BE2C (cell line): Measurements from ENCODE around the gene ABHD10.

Source experiments
- DNase-seq: peaks from one replicate; pipeline ENCODE4 v3.0.0-alpha.2; 2020
- H3K27me3 ChIP-seq: fragments of 250-450 bp; sonication (Bioruptor Pico); 2 replicates; pipeline ENCODE4 v1.5.1; 2020; ENCODE audit warnings: mild to moderate bottlenecking
- H3K36me3 ChIP-seq: fragments of 250-450 bp; sonication (Bioruptor Pico); 2 replicates; pipeline ENCODE4 v1.5.1; 2020; ENCODE audit warnings: mild to moderate bottlenecking
- H3K4me1 ChIP-seq: fragments of 250-450 bp; sonication (Bioruptor Pico); 2 replicates; pipeline ENCODE4 v1.5.1; 2020
- H3K4me3 ChIP-seq: 2 replicates; pipeline ENCODE4 v1.5.1; 2011; ENCODE audit warnings: low read depth, low read length
- H3K9me3 ChIP-seq: fragments of 250-450 bp; sonication (Bioruptor Pico); 2 replicates; pipeline ENCODE4 v1.5.1; 2020
- TF ChIP-seq, protein P1 (sequence below): IDR thresholded peaks from 2 replicates; pipeline ENCODE4 v1.5.1; 2012; ENCODE audit warnings: mild to moderate bottlenecking, low read depth, low read length

Gene ABHD10

DNA sequence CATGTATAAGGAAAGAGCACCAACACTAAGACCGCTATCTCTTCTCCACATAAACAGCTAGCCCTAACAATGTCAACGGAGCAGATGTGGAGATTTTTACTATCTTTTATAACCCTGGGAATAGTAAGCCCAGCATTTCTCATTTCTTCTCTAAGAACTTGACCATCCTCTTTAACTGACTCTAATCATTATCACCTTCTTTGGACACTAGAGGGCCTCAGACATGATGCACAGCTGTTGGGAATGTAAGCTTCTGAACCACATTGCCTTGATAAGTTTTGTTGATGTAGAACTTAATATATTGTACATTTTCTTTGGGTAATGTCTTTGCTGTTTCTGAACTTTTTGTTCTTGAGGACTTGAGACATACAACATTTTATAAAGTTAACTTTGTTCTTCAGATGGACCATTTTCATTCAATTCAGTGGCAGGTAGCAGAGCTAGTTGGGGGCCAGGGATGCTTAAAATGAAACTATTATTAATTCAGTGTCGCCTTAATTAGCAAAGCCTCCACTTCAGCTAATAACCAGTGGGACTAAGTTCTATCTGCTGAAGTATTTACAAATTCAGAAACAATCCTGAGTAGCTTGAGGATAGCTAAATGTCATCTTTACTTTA is 10.3 kb downstream of the ABHD10 start:
- Histone ChIP-seq H3K4me3 (no peak overlapping the region), H3K27me3 (no peaks in the 10 kb centered on the region), H3K36me3 (peaks cover 15% of the 10 kb centered on the region), H3K9me3 (no peaks in the 10 kb centered on the region), H3K4me1 (no peaks in the 10 kb centered on the region)
- DNase-seq = no peak
- TF ChIP-seq, protein P1, sequence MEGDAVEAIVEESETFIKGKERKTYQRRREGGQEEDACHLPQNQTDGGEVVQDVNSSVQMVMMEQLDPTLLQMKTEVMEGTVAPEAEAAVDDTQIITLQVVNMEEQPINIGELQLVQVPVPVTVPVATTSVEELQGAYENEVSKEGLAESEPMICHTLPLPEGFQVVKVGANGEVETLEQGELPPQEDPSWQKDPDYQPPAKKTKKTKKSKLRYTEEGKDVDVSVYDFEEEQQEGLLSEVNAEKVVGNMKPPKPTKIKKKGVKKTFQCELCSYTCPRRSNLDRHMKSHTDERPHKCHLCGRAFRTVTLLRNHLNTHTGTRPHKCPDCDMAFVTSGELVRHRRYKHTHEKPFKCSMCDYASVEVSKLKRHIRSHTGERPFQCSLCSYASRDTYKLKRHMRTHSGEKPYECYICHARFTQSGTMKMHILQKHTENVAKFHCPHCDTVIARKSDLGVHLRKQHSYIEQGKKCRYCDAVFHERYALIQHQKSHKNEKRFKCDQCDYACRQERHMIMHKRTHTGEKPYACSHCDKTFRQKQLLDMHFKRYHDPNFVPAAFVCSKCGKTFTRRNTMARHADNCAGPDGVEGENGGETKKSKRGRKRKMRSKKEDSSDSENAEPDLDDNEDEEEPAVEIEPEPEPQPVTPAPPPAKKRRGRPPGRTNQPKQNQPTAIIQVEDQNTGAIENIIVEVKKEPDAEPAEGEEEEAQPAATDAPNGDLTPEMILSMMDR = peak; percentile 87

DNA sequence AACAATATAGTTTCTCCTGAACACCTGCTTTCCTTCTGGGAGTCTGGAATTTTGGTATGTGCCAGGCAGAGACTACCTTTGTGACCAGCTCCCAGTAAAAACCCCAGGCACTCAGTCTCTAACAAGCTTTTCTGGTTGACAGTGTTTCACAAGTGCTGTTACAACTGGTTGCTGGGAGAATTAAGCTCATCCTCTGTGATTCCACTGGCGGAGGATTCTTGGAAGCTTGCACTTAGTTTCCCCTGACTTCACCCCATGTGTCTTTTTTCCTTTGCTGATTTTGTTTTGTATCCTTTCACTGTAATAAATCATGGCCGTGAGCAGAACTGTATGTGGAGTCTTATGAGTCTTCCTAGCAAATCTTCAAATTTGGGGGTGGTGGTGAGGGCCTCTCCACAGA is 14.2 kb downstream of the ABHD10 start:
- no peaks in the 10 kb centered on the region for H3K4me1 ChIP-seq
- TF ChIP-seq, protein P1 = no peak
- no peak overlapping the region for H3K4me3 ChIP-seq
- no peak for DNase-seq
- no peaks in the 10 kb centered on the region for H3K27me3 ChIP-seq
- peaks cover 12% of the 10 kb centered on the region for H3K36me3 ChIP-seq
- H3K9me3 ChIP-seq = no peaks in the 10 kb centered on the region

DNA sequence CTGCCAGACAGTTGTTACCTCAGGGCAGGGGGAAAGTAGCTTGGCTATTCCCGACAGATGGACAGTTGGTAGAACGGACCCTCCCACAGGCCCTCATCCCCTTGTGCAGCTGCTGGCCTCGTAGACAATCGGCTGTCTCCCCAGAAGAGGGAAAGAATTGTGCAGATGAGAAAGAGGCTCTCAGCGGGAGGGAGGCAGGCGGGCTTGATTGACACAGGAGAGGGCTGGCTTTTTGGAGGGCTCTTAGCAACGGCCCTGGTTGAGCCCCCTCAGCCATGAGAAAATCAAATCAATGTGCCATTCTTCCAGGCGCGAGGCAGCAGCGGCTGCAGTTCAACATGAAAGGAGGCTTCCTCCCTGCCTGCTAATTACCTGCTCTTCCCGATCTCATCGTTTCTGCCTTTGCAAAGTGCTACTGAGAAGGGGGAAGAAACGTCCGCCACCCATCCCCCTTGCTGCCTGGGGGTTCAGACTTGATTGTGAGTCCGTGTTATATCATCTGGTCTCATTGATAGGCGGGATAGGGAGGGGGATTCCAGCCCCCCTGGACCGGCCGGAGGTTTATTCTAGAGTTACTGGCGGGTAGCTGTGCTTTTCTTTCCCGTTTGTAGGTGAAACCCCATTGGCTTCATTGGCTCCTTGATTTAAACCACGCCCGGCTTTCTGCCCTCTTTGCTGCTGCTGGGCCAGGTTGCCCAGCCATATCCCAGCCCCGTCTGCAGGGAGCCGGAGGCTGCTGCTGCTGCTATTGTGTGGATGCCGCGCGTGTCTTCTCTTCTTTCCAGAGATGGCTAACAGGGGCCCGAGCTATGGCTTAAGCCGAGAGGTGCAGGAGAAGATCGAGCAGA is 20.0 kb downstream of the ABHD10 start, which contains the start of gene TAGLN3:
Gene TAGLN3, plus strand, starts transcription at position 287 of the 848 bp plus-strand sequence. Its CDS starts 501 bp downstream, at position 788.
- TF ChIP-seq, protein P1 = no peak
- Histone ChIP-seq H3K36me3 (no peaks in the 10 kb centered on the region), H3K27me3 (no peaks in the 10 kb centered on the region), H3K9me3 (no peaks in the 10 kb centered on the region), H3K4me1 (no peaks in the 10 kb centered on the region), H3K4me3 (peak within 1 kb of the TSS; percentile 79)
- peak; percentile 62 for DNase-seq

DNA sequence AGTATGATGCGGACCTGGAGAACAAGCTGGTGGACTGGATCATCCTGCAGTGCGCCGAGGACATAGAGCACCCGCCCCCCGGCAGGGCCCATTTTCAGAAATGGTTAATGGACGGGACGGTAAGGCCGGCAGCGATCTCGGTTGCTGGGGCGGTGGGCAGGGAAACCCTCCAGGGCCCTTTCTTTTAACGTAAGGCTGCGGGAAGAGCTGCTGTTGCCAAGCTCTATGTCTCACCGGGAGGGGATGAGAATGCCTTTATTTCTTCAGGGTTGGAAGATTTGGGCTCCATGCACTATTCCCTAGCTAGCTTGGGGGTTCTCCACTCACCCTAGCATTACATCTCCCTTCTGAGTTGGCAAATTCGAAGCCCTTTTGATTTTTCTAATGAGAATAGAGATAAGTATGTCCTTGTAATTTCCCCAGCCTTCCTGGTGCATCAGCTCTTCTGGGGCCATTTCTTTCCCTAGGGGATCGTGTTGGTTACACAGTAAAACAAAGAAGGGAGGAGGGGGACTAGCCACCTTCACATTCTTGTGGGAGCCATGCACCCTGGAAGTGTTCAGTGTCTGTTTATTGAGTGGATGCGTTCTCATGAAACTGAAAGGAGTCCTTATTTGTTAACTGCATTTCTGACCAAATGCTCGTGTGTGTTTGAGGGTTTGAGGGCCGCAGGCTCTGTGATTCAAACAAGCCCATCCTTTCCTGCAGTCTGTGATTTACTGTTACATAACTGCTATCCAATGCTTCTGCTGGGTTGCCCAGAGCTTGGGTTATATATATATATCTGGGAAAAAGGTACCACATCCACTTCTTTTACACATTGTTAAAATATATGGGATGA is 20.9 kb downstream of the ABHD10 start:
- H3K27me3 ChIP-seq = no peaks in the 10 kb centered on the region
- TF ChIP-seq, protein P1 = no peak
- no peak for DNase-seq
- no peaks in the 10 kb centered on the region for H3K9me3 ChIP-seq
- peak overlapping the region; percentile 79 for H3K4me3 ChIP-seq
- H3K36me3 ChIP-seq = no peaks in the 10 kb centered on the region
- H3K4me1 ChIP-seq = no peaks in the 10 kb centered on the region

DNA sequence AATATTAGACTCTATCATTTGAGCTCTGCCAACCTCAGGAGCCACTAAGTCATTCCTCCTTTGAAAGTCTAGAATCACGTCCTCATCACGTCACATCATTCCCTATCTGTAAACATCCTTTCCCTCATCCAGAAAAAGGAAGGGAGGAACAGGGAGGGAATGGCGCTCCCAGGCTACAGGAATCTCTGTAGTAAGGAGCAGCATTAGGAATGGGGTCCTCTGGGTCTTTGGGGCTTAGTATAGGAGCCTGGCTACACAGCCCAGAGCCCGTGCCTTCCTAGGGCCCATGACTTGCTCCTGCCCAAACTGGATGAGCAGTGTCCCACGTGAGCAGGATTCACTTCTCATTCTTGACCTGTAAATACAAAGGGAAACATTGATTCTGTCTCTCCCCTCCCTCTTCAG is 21.5 kb downstream of the ABHD10 start:
- Histone ChIP-seq H3K27me3 (no peaks in the 10 kb centered on the region), H3K9me3 (no peaks in the 10 kb centered on the region), H3K4me1 (no peaks in the 10 kb centered on the region), H3K36me3 (no peaks in the 10 kb centered on the region), H3K4me3 (peak overlapping the region; percentile 79)
- TF ChIP-seq, protein P1 = no peak
- no peak for DNase-seq
